HG02759 (cell line): Measurements from ENCODE around the gene STAG3.
A peak's percentile ranks its signal among the peaks of the same experiment; 100 is the strongest.
"Not testable (repeated sequence)": the region's sequence is repeated elsewhere in the genome, so short reads cannot be mapped to it uniquely, and the experiment has no call there.

Experiments used
- ATAC-seq: cut with Tn5 transposase; IDR thresholded peaks from one replicate; pipeline ENCODE4 v1.9.1; 2021; ENCODE audit warnings: mild to moderate bottlenecking, moderate library complexity; ENCODE audit not compliant: unreplicated experiment

Gene STAG3

DNA sequence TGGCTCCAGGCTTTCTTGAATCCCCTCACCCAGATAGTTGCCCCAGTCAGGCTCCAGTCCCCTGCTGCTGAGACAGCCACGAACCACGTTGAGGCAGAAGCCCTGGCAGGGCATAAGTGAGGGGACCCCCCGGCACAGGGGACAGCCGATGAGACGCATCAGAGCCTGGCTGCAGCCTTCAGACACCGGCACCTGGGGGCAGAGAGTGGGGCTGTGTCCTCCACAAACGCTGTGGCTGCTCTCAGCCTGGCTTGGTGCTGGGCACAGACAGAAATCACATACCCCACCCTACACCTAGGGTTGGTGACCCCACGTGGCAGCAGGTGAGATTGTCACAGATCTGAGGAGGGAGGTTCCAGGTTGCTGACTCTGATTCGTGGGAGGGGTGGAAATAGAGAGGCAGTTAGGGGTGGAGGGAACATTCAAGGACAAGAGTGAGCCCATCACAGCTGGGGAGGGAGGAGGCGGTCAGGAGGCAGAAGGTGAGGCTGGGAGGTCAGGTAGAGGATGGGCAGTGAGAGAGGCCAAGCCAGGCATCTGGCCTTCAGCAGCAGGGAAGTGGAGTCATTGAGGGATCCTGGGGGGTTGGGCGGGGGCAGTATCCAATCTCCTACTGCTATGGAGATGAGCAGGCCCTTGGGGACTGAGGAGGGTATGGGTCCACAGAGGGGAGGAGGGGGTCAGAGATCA is 3.8 kb upstream of the STAG3 start:
- ATAC-seq, result no peak

DNA sequence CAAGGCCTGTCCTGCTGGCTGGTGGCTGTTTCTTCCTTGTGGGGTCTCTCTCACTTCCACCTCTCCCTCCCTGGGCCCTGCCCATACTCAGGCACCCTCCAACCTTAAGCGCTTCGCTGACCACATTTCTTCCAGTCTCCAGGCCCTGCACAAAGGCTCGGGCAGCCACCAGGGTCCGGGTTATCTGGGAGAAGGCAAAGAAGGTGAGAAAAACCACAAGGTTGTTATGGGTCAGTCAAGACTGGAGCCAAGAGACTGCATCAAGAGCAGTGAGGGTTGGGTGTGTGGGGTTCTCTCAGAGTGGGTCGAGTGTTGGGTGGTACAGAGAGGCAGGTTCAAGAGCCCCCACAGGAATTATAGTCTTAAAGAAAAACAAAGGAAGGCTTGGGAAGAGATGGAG is 3.1 kb upstream of the STAG3 start:
- ATAC-seq, result no peak

- no peak for ATAC-seq
These were observed 2.3 kb upstream of the STAG3 start for GRCh38 chr7:100175296-100175935.

DNA sequence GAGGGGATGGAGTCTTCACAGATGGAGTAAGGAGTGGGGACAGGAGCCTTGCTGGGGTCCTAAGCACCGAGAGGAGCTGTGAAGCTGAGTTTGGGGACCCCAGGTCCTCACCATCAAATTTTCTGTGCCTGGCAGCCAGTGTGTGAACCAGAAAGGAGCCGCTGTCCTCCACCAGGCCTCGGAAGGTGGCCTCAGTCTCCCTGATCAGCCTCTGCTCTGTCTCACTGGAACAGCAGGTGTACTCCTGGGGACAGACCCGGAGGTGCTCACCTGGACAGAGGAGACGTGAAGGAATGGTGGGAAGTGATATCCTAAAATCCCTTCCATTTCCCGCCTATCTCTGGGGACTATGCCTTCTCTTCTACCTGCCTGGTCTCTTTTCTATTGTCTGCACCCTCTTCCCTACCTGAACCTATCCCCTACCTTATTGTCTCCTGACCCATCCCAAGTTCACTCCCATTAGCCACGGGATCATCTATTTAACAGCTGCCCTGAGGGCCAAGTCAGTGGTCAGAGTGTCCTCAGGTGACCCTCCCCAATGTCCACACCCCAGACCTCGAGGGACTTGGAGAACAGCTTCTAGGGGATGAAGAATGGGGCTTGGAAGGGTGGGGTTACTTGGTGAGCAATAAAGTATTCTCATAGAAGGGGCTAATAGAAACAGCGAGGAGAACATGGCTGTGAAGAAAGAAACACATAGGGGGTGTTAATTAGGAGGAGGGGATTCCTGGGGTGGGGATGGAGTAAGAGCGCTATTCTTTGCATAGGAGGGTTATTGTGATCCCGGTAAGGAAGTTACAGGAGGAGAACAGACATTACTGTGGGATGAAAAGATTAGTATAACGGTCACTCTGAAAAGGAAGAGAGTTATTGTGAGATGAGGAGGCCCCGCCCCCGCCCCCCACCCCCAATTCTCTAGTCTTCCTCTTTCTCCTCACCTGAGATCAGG is 1.3 kb upstream of the STAG3 start:
- ATAC-seq, result no peak

DNA sequence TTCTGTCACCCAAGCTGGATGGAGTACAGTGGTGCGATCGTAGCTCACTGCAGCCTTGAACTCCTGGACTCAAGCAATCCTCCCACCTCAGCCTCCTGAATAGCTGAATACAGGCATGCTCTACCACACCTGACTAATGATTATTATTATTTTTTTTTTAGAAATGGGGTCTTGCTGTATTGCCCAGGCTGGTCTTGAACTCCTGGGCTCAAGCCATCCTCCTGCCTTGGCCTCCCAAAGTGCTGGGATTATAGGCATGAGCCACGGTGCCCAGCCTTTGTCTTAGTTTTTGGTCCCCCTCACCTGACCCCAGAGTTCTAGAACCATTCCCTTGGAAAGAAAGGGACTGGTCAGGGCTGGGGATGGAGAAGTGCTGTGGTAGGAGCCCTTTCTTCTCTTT is 2.4 kb downstream of the STAG3 start:
- not testable (repeated sequence) for ATAC-seq

DNA sequence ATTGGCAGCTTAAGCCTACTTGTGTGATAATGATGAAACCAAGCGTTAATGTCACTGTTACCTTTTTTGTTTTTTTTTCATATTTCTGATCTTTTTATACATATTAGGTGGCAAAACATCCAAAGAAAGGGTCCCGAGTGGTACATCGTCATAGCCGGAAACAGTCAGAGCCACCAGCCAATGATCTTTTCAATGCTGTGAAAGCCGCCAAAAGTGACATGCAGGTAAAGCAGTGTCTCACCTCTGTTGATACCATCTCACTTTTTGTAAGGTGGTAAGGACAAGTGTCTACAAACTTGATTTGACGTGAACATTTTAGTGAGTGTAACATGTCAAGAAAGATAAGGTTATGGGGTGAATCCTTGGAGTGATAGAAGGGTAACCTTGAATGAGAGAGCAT is 4.9 kb downstream of the STAG3 start:
- not testable (repeated sequence) for ATAC-seq

DNA sequence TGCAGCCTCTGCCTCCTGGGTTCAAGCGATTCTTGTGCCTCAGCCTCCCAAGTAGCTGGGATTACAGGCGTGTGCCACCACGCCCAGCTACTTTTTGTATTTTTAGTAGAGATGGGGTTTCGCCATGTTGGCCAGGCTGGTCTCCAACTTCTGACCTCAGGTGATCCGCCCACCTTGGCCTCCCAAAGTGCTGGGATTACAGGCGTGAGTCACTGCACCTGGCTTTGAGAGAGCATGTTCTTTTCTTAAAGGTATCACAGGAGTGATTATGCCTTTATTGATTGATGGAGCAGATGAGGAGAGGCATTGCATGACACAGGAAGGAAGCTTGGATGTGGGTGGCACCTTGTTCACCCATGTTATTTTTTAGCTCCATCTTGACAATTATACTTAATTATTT is 5.4 kb downstream of the STAG3 start:
- ATAC-seq, result not testable (repeated sequence)

GRCh38 chr7:100185726-100186125 is 8.0 kb downstream of the STAG3 start:
- no peak for ATAC-seq

GRCh38 chr7:100189061-100189460 is 11.3 kb downstream of the STAG3 start:
- ATAC-seq, result no peak

GRCh38 chr7:100190048-100190711 is 12.5 kb downstream of the STAG3 start:
- ATAC-seq, result no peak

GRCh38 chr7:100191775-100192174 is 14.1 kb downstream of the STAG3 start:
- ATAC-seq, result no peak

DNA sequence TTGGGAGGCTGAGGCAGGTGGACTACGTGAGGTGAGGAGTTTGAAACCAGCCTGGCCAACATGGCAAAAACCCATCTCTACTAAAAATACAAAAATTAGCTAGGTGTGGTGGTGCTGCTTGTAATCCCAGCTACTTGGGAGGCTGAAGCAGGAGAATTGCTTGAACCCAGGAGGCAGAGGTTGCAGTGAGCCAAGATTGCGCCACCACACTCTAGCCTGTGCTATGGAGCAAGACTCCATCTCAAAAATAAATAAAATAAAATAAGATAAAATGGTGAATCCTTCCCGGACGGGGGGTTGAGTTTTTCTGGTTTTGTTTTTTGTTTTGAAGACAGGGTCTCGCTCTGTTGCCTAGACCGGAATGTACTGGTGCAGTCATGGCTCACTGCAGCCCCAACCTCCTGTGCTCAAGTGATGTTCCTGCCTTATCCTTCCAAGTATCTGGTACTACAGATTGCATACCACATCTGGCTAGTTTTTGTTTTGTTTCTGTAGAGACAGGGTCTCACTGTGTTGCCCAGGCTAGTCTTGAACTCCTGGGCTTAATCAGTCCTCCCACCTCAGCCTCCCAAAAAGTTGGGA is 14.7 kb downstream of the STAG3 start:
- ATAC-seq, result not testable (repeated sequence)

- ATAC-seq, result no peak
These were observed 15.3 kb downstream of the STAG3 start for GRCh38 chr7:100192969-100193368.

DNA sequence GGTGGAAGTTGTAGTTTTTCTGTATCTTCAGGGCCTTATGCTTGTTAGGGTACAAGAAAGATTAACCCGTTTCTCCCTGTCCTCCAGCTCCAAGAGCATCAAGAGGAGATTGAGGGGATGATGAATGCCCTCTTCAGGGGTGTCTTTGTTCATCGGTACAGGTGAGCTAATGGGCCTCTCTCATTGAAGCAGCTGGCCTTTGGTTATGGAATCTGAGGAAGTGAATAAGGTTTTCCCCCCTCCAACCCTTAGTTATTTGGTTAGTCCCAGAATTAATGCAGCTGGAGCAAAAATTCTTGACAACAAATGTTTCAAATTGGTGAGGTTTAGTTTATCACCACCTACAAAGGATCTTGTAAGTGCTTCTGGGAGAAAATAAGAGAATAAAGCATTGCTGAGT is 17.5 kb downstream of the STAG3 start:
- no peak for ATAC-seq

DNA sequence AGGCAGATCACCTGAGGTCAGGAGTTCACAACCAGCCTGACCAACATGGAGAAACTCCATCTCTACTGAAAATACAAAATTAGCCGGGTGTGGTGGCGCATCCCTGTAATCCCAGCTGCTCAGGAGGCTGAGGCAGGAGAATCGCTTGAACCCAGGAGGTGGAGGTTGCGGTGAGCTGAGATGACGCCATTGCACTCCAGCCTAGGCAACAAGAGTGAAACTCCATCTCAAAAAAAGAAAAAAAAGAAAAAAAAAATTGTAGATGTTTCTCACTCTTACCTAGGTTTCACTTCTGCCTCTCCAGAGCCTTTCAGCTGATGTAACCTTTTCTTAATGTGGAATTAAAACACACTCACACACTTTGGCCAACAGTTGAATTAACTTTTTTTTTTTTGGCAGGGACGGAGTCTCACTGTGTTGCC is 18.2 kb downstream of the STAG3 start:
- not testable (repeated sequence) for ATAC-seq

GRCh38 chr7:100198266-100198665 is 20.5 kb downstream of the STAG3 start:
- ATAC-seq, result no peak

DNA sequence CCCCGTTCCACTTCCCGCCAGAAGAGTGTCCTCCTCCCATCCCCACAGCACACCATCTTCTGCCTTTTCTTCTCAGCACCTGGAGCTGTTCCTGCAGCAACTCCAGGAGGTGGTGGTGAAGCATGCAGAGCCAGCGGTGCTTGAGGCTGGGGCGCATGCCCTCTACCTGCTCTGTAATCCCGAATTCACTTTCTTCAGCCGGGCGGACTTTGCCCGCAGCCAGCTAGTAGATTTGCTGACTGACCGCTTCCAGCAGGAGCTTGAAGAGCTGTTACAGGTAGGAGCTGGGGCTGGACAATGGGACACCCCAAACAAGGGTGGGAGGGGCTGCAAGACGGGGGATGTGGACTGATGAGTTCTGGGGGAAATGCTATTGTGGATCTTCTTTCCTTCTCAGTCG is 23.0 kb downstream of the STAG3 start:
- ATAC-seq, result no peak

- ATAC-seq, result no peak
These were observed 26.7 kb downstream of the STAG3 start for GRCh38 chr7:100204454-100204853.

- peak; percentile 74 for ATAC-seq
These were observed 31.2 kb downstream of the STAG3 start for GRCh38 chr7:100208911-100209408.

GRCh38 chr7:100209493-100209892 is 31.8 kb downstream of the STAG3 start:
- no peak for ATAC-seq
